Smooth muscle cell (in vitro differentiated cells): Measurements from ENCODE around the gene PNMA6E. TPM values are rescaled to one million over a fixed set of nuclear protein-coding genes. Genes with fewer than 3 reads are reported as not detected.

Experiments
- DNase-seq: peaks from one replicate; lab custom pipeline; 2025; ENCODE audit not compliant: unreplicated experiment; lab: John Stamatoyannopoulos, UW
- H2AFZ ChIP-seq: fragments of 200-600 bp; sonication (generic); 2 replicates; pipeline ENCODE4 v1.6.0; 2016; ENCODE audit warnings: antibody characterized with exemption, low read depth, mild to moderate bottlenecking
- H3F3A ChIP-seq: fragments of 200-600 bp; sonication (generic); 2 replicates; pipeline ENCODE4 v1.6.0; 2017; ENCODE audit warnings: antibody characterized with exemption, low read depth
- H3K27ac ChIP-seq: fragments of 200-600 bp; sonication (generic); 2 replicates; pipeline ENCODE4 v1.5.1; 2016; ENCODE audit warnings: low read depth, mild to moderate bottlenecking
- H3K27me3 ChIP-seq: fragments of 200-600 bp; sonication (generic); 2 replicates; pipeline ENCODE4 v1.6.1; 2016; ENCODE audit warnings: low read depth, mild to moderate bottlenecking
- H3K36me3 ChIP-seq: fragments of 200-600 bp; sonication (generic); 2 replicates; pipeline ENCODE4 v1.5.1; 2016; ENCODE audit warnings: low read depth
- H3K4me1 ChIP-seq: fragments of 200-600 bp; sonication (generic); 2 replicates; pipeline ENCODE4 v1.5.1; 2016; ENCODE audit warnings: low read depth
- H3K4me2 ChIP-seq: fragments of 200-600 bp; sonication (generic); 2 replicates; pipeline ENCODE4 v1.6.0; 2016; ENCODE audit warnings: mild to moderate bottlenecking
- H3K4me3 ChIP-seq: fragments of 200-600 bp; sonication (generic); 2 replicates; pipeline ENCODE4 v1.5.1; 2016; ENCODE audit warnings: mild to moderate bottlenecking
- H3K79me2 ChIP-seq: fragments of 200-600 bp; sonication (generic); 2 replicates; pipeline ENCODE4 v1.6.0; 2016; ENCODE audit warnings: low read depth, mild to moderate bottlenecking
- H3K9ac ChIP-seq: fragments of 200-600 bp; sonication (generic); 2 replicates; pipeline ENCODE4 v1.6.0; 2016; ENCODE audit warnings: low read depth
- H3K9me3 ChIP-seq: fragments of 200-600 bp; sonication (generic); replicated peaks from 2 replicates; pipeline ENCODE4 v1.5.1; 2016; ENCODE audit warnings: low read depth
- H4K20me1 ChIP-seq: fragments of 200-600 bp; sonication (generic); 2 replicates; pipeline ENCODE4 v1.6.0; 2016; ENCODE audit warnings: low read depth
- CTCF ChIP-seq: fragments of 200-600 bp; sonication (generic); IDR thresholded peaks from 2 replicates; pipeline ENCODE4 v1.5.1; 2017; ENCODE audit warnings: borderline replicate concordance, mild to moderate bottlenecking, antibody characterized with exemption; ENCODE audit not compliant: insufficient read depth, poor library complexity, severe bottlenecking
- WGBS: methylation state at CpG from one replicate; pipeline ENCODE4 v1.1.7; 2016; ENCODE audit warnings: low lambda C conversion rate; 5-methylcytosine and 5-hydroxymethylcytosine counted together
- polyA plus RNA-seq: library from polyadenylated mRNA; unstranded; fragments of >200 nt; fragmentation: Nextera tagmentation; extraction: Ambion mirVana; gene quantifications from 2 replicates; pipeline ENCODE4 v1.2.1, GENCODE V29; 2016
- small RNA-seq: library from RNA; depleted of rRNA; stranded (forward); fragments of <200 nt; gene quantifications from one replicate; pipeline ENCODE3, GENCODE V24; 2014
- total RNA-seq: library from RNA; depleted of rRNA; stranded (reverse); fragments of >200 nt; gene quantifications from 2 replicates; pipeline ENCODE4 v1.2.3, GENCODE V29; 2014

PNMA6E gene
- total and polyA plus RNA-seq, 2 experiments from 2014 or later = not detected

GRCh38 chrX:153348421-153348820 is 52.7 kb downstream of the PNMA6E start:
- Histone ChIP-seq H3K4me3 (no peak overlapping the region), H3K36me3 (no peaks in the 10 kb centered on the region), H3K9ac (no peak overlapping the region), H3K27me3 (no peaks in the 10 kb centered on the region), H3K9me3 (no peaks in the 10 kb centered on the region), H3K27ac (no peak overlapping the region), H2AFZ (no peak overlapping the region), H3K4me2 (no peak overlapping the region), H3K4me1 (no peaks in the 10 kb centered on the region), H3F3A (no peaks in the 10 kb centered on the region), H4K20me1 (peaks cover 19% of the 10 kb centered on the region), H3K79me2 (no peaks in the 10 kb centered on the region)
- 73% methylated on average over 8 of the region's 8 CpGs for WGBS
- no peak for TF ChIP-seq CTCF
- DNase-seq = no peak

GRCh38 chrX:153347530-153347929 is 53.6 kb downstream of the PNMA6E start:
- Histone ChIP-seq H3K4me3 (no peak overlapping the region), H3K27me3 (no peaks in the 10 kb centered on the region), H3K4me2 (no peak overlapping the region), H3K36me3 (no peaks in the 10 kb centered on the region), H4K20me1 (peaks cover 28% of the 10 kb centered on the region), H3F3A (no peaks in the 10 kb centered on the region), H3K9ac (no peak overlapping the region), H3K27ac (no peak overlapping the region), H3K79me2 (no peaks in the 10 kb centered on the region), H3K4me1 (no peaks in the 10 kb centered on the region), H2AFZ (no peak overlapping the region), H3K9me3 (no peaks in the 10 kb centered on the region)
- TF ChIP-seq CTCF = no peak
- no peak for DNase-seq
- 95% methylated on average over 38 of the region's 38 CpGs for WGBS

Small RNAs within 50 kb of the gene (small RNA-seq; reads per million reads assigned to genes)
- gene AC152007.1 = 0.16 reads per million
- gene RN7SL667P = not detected

Other genes starting within 250 kb of the PNMA6E start
- gene MAGEA1, start 222.1 kb downstream of the PNMA6E start, total RNA-seq = not detected in 2 replicates
- not detected in 2 replicates for gene MAGEA1, start 222.1 kb downstream of the PNMA6E start, polyA plus RNA-seq
- not detected in 2 replicates for gene PNMA6F, start 79.6 kb downstream of the PNMA6E start, total RNA-seq
- not detected in 2 replicates for gene PNMA6F, start 79.6 kb downstream of the PNMA6E start, polyA plus RNA-seq
- 17.8 and 23.7 TPM in 2 replicates for gene ZNF275, start 67.2 kb downstream of the PNMA6E start, total RNA-seq
- 6.6 and 9.7 TPM in 2 replicates for gene ZNF275, start 67.2 kb downstream of the PNMA6E start, polyA plus RNA-seq
- gene ZFP92, start 10.1 kb upstream of the PNMA6E start, total RNA-seq = 1.3 and 1.5 TPM in 2 replicates
- gene ZFP92, start 10.1 kb upstream of the PNMA6E start, polyA plus RNA-seq = 0.46 and 0.73 TPM in 2 replicates
- gene TREX2, start 44.7 kb upstream of the PNMA6E start, total RNA-seq = 1.3 and 4.0 TPM in 2 replicates
- 0.41 and 2.5 TPM in 2 replicates for gene TREX2, start 44.7 kb upstream of the PNMA6E start, polyA plus RNA-seq
- gene HAUS7, start 69.2 kb upstream of the PNMA6E start, total RNA-seq = 8.9 and 18.5 TPM in 2 replicates
- gene HAUS7, start 69.2 kb upstream of the PNMA6E start, polyA plus RNA-seq = 26.1 and 27.4 TPM in 2 replicates
- 262 and 298 TPM in 2 replicates for gene BGN, start 93.6 kb upstream of the PNMA6E start, total RNA-seq
- 387 and 621 TPM in 2 replicates for gene BGN, start 93.6 kb upstream of the PNMA6E start, polyA plus RNA-seq
- gene ATP2B3, start 116.3 kb upstream of the PNMA6E start, total RNA-seq = 0.22 TPM in 2 replicates
- gene ATP2B3, start 116.3 kb upstream of the PNMA6E start, polyA plus RNA-seq = 0.05 and 0.31 TPM in 2 replicates
- 9.4 and 17.9 TPM in 2 replicates for gene CCNQ, start 197.8 kb upstream of the PNMA6E start, total RNA-seq
- gene CCNQ, start 197.8 kb upstream of the PNMA6E start, polyA plus RNA-seq = 23.0 and 27.3 TPM in 2 replicates
- gene DUSP9, start 245.9 kb upstream of the PNMA6E start, total RNA-seq = 3.0 and 4.7 TPM in 2 replicates
- 7.2 and 11.3 TPM in 2 replicates for gene DUSP9, start 245.9 kb upstream of the PNMA6E start, polyA plus RNA-seq